HepG2 (cell line): Measurements from ENCODE around the gene SAE1. TPM values are rescaled to one million over a fixed set of nuclear protein-coding genes. Genes with fewer than 3 reads are reported as not detected.

Experiments
- ATAC-seq: fragments of 200-7000 bp; cut with Tn5 transposase; 3 replicates; pipeline ENCODE4 v1.9.1; 2020; ENCODE audit warnings: mild to moderate bottlenecking, moderate library complexity
- BruUV-seq: library from RNA; stranded (reverse); fragments of 400-500 nt; replicated peaks from 2 replicates; lab custom pipeline; 2021; lab: Mats Ljungman, UMichigan
- CTCF ChIA-PET: fragments of 300-600 bp; formaldehyde crosslinking; extraction: SDS; loops from one replicate; lab custom pipeline; 2021; ENCODE audit warnings: low total read pairs, inconsistent platforms, low intra/inter-chr PET ratio; lab: Yijun Ruan, JAX
- POLR2A ChIA-PET: fragments of 350-600 bp; sonication (Branson Sonifier 250); formaldehyde crosslinking; loops from one replicate; lab custom pipeline; 2020; ENCODE audit warnings: antibody characterized with exemption, inconsistent platforms; lab: Yijun Ruan, JAX
- DNase-seq: peaks from one replicate; pipeline ENCODE4 v3.0.0-alpha.2; 2015; ENCODE audit warnings: low spot score
- FAIRE-seq: peaks from 3 replicates; lab custom pipeline; 2011; peaks lifted over from hg19 to GRCh38; lab: Jason Lieb, UNC
- H2AFZ ChIP-seq: one replicate; pipeline ENCODE4 v1.6.1; 2011; ENCODE audit warnings: low read length, inconsistent platforms
- H3K27ac ChIP-seq: fragments of 300-600 bp; 3 replicates; pipeline ENCODE4 v1.8.0; 2011; ENCODE audit warnings: mixed run types, mild to moderate bottlenecking, mixed read lengths, low read length, inconsistent platforms; ENCODE audit not compliant: insufficient read depth; ENCODE audit errors: extremely low read length
- H3K27me3 ChIP-seq, 2 experiments: fragments of 200-600 bp in 1 of 2; 2 replicates in 1 of 2; 3 replicates in 1 of 2; pipeline versions ENCODE4 v1.6.0 to v1.8.0; 2011; ENCODE audit warnings: low read length in 2 of 2, mild to moderate bottlenecking in 2 of 2, moderate library complexity in 2 of 2, inconsistent platforms in 1 of 2; ENCODE audit not compliant: insufficient read depth in 2 of 2, control insufficient read depth in 1 of 2
- H3K36me3 ChIP-seq, 2 experiments: fragments of 200-600 bp in 1 of 2; replicated peaks in 1 of 2; 2 replicates in 1 of 2; 3 replicates in 1 of 2; pipeline versions ENCODE4 v1.5.1 to v1.8.0; 2011; ENCODE audit warnings: low read length in 2 of 2, inconsistent platforms in 1 of 2; ENCODE audit not compliant: insufficient read depth in 2 of 2, control insufficient read depth in 1 of 2
- H3K4me1 ChIP-seq: 2 replicates; pipeline ENCODE4 v1.5.1; 2012; ENCODE audit warnings: low read length, inconsistent platforms; ENCODE audit not compliant: insufficient read depth
- H3K4me2 ChIP-seq: 2 replicates; pipeline ENCODE4 v1.6.0; 2011; ENCODE audit warnings: low read depth, low read length, inconsistent platforms
- H3K4me3 ChIP-seq, 3 experiments: fragments of 200-600 bp in 1 of 3; sonication (generic), shearing (Covaris generic) in 1 of 3; replicated peaks in 1 of 3; 2 replicates each; pipeline ENCODE4 v1.5.1; 2011 to 2016; ENCODE audit warnings: low read length in 3 of 3, inconsistent platforms in 2 of 3, low read depth in 2 of 3, mild to moderate bottlenecking in 2 of 3, control low read depth in 1 of 3, mixed read lengths in 1 of 3; ENCODE audit not compliant: insufficient read depth in 1 of 3
- H3K79me2 ChIP-seq: one replicate; pipeline ENCODE4 v1.6.1; 2011; ENCODE audit warnings: low read length, inconsistent platforms; ENCODE audit not compliant: insufficient read depth
- H3K9ac ChIP-seq: 2 replicates; pipeline ENCODE4 v1.6.0; 2011; ENCODE audit warnings: mild to moderate bottlenecking, low read depth, low read length, inconsistent platforms; ENCODE audit not compliant: insufficient read depth
- H3K9me3 ChIP-seq: 2 replicates; pipeline ENCODE4 v1.5.1; 2012; ENCODE audit warnings: mild to moderate bottlenecking, low read length
- H4K20me1 ChIP-seq: 2 replicates; pipeline ENCODE4 v1.6.0; 2011; ENCODE audit warnings: inconsistent platforms, mild to moderate bottlenecking, low read length, moderate library complexity; ENCODE audit not compliant: insufficient read depth
- CENPBD1 ChIP-seq: sonication (generic); formaldehyde crosslinking; IDR thresholded peaks from 2 replicates; pipeline ENCODE4 v1.8.0; 2022; ENCODE audit warnings: missing genetic modification reagents, low read depth, mild to moderate bottlenecking, borderline replicate concordance
- HNF4G ChIP-seq, 2 experiments: sonication (generic) in 1 of 2; formaldehyde crosslinking in 1 of 2; IDR thresholded peaks; 2 replicates each; pipeline versions ENCODE4 v1.4.0 to v1.6.1; 2011 to 2020; ENCODE audit warnings: borderline replicate concordance in 2 of 2, low read depth in 2 of 2, mild to moderate bottlenecking in 2 of 2, low read length in 1 of 2, missing genetic modification reagents in 1 of 2, moderate library complexity in 1 of 2
- HNRNPUL1 ChIP-seq: fragments of 200-400 bp; formaldehyde crosslinking; IDR thresholded peaks from 2 replicates; pipeline ENCODE4 v1.6.1; 2017; ENCODE audit warnings: low read depth, mild to moderate bottlenecking, low read length, moderate library complexity
- HOXD1 ChIP-seq: sonication (generic); formaldehyde crosslinking; IDR thresholded peaks from 2 replicates; pipeline ENCODE4 v1.5.0; 2020; ENCODE audit warnings: missing genetic modification reagents
- IRF1 ChIP-seq: sonication (generic); formaldehyde crosslinking; IDR thresholded peaks from 2 replicates; pipeline ENCODE4 v1.4.0; 2020; ENCODE audit warnings: low read depth, mild to moderate bottlenecking, missing genetic modification reagents
- PRDM10 ChIP-seq: sonication (generic); formaldehyde crosslinking; IDR thresholded peaks from 2 replicates; pipeline ENCODE4 v1.4.0; 2020; ENCODE audit warnings: low read depth, missing genetic modification reagents
- SNAPC2 ChIP-seq: sonication (generic); formaldehyde crosslinking; IDR thresholded peaks from 2 replicates; pipeline ENCODE4 v1.8.1; 2022; ENCODE audit warnings: mild to moderate bottlenecking, missing genetic modification reagents
- TFAP4 ChIP-seq: sonication (generic); IDR thresholded peaks from 2 replicates; pipeline ENCODE4 v1.6.1; 2016; ENCODE audit warnings: low read depth, borderline replicate concordance
- USF2 ChIP-seq, 2 experiments: sonication (generic) in 1 of 2; formaldehyde crosslinking in 1 of 2; IDR thresholded peaks; 2 replicates each; pipeline versions ENCODE4 v1.5.1 to v1.6.1; 2011 to 2020; ENCODE audit warnings: borderline replicate concordance in 1 of 2, low read depth in 1 of 2, low read length in 1 of 2, mild to moderate bottlenecking in 1 of 2, missing genetic modification reagents in 1 of 2, moderate library complexity in 1 of 2
- ZNF660 ChIP-seq: sonication (generic); formaldehyde crosslinking; IDR thresholded peaks from 2 replicates; pipeline ENCODE4 v1.5.1; 2020; ENCODE audit warnings: mild to moderate bottlenecking, low read depth, missing genetic modification reagents, borderline replicate concordance
- ZNF691 ChIP-seq: sonication (generic); formaldehyde crosslinking; IDR thresholded peaks from 2 replicates; pipeline ENCODE4 v1.4.0; 2020; ENCODE audit warnings: missing genetic modification reagents, low read depth, mild to moderate bottlenecking, borderline replicate concordance
- ZSCAN30 ChIP-seq: sonication (generic); formaldehyde crosslinking; IDR thresholded peaks from 2 replicates; pipeline ENCODE4 v1.5.0; 2020; ENCODE audit warnings: mild to moderate bottlenecking, missing genetic modification reagents
- WGBS: methylation state at CpG from one replicate; pipeline ENCODE4 v1.1.6; 2017; ENCODE audit warnings: low lambda C conversion rate; 5-methylcytosine and 5-hydroxymethylcytosine counted together
- in situ Hi-C: cut with HindIII; loops from 2 replicates; pipeline ENCODE4 v1.10.0; 2017; ENCODE audit warnings: low pct_unique_long_range_greater_than_20kb; ENCODE audit not compliant: extremely low pct_ligation_motif_present
- intact Hi-C: fragments of 100-400 bp; cut with micrococcal nuclease; formaldehyde crosslinking; loops from one replicate; pipeline ENCODE4 v1.10.0; 2022; ENCODE audit not compliant: unreplicated experiment
- polyA plus RNA-seq, 8 experiments: library from polyadenylated mRNA; depleted of rRNA in 3 of 8; stranded (reverse) in 7 of 8; unstranded in 1 of 8; fragments of >200 nt; fragmentation: Illumina TruSeq in 4 of 8; extraction: Trizol in 4 of 8; gene quantifications; 2 replicates each; pipeline versions ENCODE4 v1.2.1 to v1.2.3, GENCODE V29; 2011 to 2016; ENCODE audit warnings: low read depth in 4 of 8, missing spikeins in 1 of 8, mixed read lengths in 1 of 8; ENCODE audit not compliant: insufficient read depth in 1 of 8
- total RNA-seq, 5 experiments: library from RNA; depleted of rRNA; stranded (reverse); fragments of >200 nt; fragmentation: Illumina TruSeq; extraction: Trizol; gene quantifications; 2 replicates each; pipeline ENCODE4 v1.2.3, GENCODE V29; 2016; ENCODE audit warnings: low read depth in 1 of 5

The SAE1 gene
- total and polyA plus RNA-seq, 2 of the 13 experiments (the other 11 are each of a cell fraction or from before 2014, with no cell fraction given) = 87.6 to 197 TPM

GRCh38 chr19:47102346-47103060, 28.1 kb upstream of the SAE1 start:
- H3K27ac ChIP-seq = peak overlapping the region; percentile 27
- no peak overlapping the region for H3K4me3 ChIP-seq
- DNase-seq = no peak
- H2AFZ ChIP-seq = no peak overlapping the region
- intact Hi-C loops (no loop called here), in situ Hi-C loops (no loop called here)
- POLR2A ChIA-PET = interaction anchor here (3.5 kb wide), 1 partner anchor 11 kb away, joined by 22 read pairs; the partner anchor contains the start of gene ZC3H4
- BruUV-seq = no TSS peak
- ATAC-seq = no peak
- CTCF ChIA-PET = no interaction called here
- 0 out of 2 replicates have a peak overlapping the region, but pooled peaks have one; percentile 17 for H3K9ac ChIP-seq
- H3K79me2 ChIP-seq = peaks cover 84% of the 10 kb centered on the region
- no peaks in the 10 kb centered on the region for H3K9me3 ChIP-seq
- 92% methylated on average over 9 of the region's 9 CpGs for WGBS
- H4K20me1 ChIP-seq = no peaks in the 10 kb centered on the region
- H3K36me3 ChIP-seq = peaks cover 0 to 12% of the 10 kb centered on the region in 2 experiments; a peak in 4 of 5 replicates
- no peaks in the 10 kb centered on the region for H3K27me3 ChIP-seq
- peaks cover 83% of the 10 kb centered on the region for H3K4me1 ChIP-seq
- no peak for FAIRE-seq
- no peak overlapping the region for H3K4me2 ChIP-seq
- TF ChIP-seq HNRNPUL1 (no peak), PRDM10 (CRISPR knock-in tag) (no peak), IRF1 (CRISPR knock-in tag) (no peak), ZNF660 (CRISPR knock-in tag) (no peak), HOXD1 (CRISPR knock-in tag) (no peak), ZSCAN30 (no peak), HNF4G (IDR thresholded peaks at IDR 0.05; ENCODE audit: borderline replicate concordance, low read depth, low read length) (no peak), HNF4G (CRISPR knock-in tag; IDR thresholded peaks at IDR 0.05; ENCODE audit: borderline replicate concordance, low read depth) (no peak), USF2 (IDR thresholded peaks at IDR 0.05; ENCODE audit: low read depth, low read length) (no peak), USF2 (CRISPR knock-in tag; IDR thresholded peaks at IDR 0.05; ENCODE audit: borderline replicate concordance) (no peak), CENPBD1 (CRISPR knock-in tag) (no peak), ZNF691 (CRISPR knock-in tag) (no peak), TFAP4 (no peak), SNAPC2 (CRISPR knock-in tag) (no peak)
